Nephron (organoid): Measurements from ENCODE around the gene APEX1.
A peak's percentile ranks its signal among the peaks of the same experiment; 100 is the strongest.

Experiments used
- H3K27ac Mint-ChIP-seq, 3 experiments: 2 replicates each; pipeline ENCODE4 v1.8.0; 2020; ENCODE audit warnings: mixed read lengths in 3 of 3, mild to moderate bottlenecking in 2 of 3, moderate library complexity in 1 of 3
- H3K27me3 Mint-ChIP-seq: 2 replicates; pipeline ENCODE4 v1.8.0; 2021; ENCODE audit warnings: low read depth, mild to moderate bottlenecking, moderate library complexity, mixed read lengths
- H3K36me3 Mint-ChIP-seq: 2 replicates; pipeline ENCODE4 v1.8.0; 2020; ENCODE audit warnings: low read depth, mixed read lengths
- H3K4me1 Mint-ChIP-seq: 2 replicates; pipeline ENCODE4 v1.8.0; 2020; ENCODE audit warnings: mixed read lengths
- H3K4me3 Mint-ChIP-seq, 3 experiments: 2 replicates each; pipeline ENCODE4 v1.8.0; 2020; ENCODE audit warnings: mild to moderate bottlenecking in 3 of 3, mixed read lengths in 3 of 3, moderate library complexity in 2 of 3
- H3K9me3 Mint-ChIP-seq: 2 replicates; pipeline ENCODE4 v1.8.0; 2020; ENCODE audit warnings: mixed read lengths
- CTCF ChIP-seq, 3 experiments: fragments of 200-600 bp; sonication (generic); IDR thresholded peaks; one replicate each; pipeline ENCODE4 v1.5.0; 2021; ENCODE audit warnings: antibody characterized with exemption in 3 of 3; ENCODE audit not compliant: unreplicated experiment in 3 of 3

The APEX1 gene

GRCh38 chr14:20456971-20457370 lies 1.9 kb downstream of the APEX1 start:
- Mint-ChIP-seq H3K27me3 (no peaks in the 10 kb centered on the region), H3K4me3 (no peak overlapping the region), H3K27ac (no peak overlapping the region), H3K9me3 (no peaks in the 10 kb centered on the region), H3K36me3 (peaks cover 28% of the 10 kb centered on the region), H3K4me1 (peaks cover 18% of the 10 kb centered on the region)
- TF ChIP-seq CTCF (IDR thresholded peaks at IDR 0.05; ENCODE audit: unreplicated experiment in 3 of 3) = no peak

- no peaks in the 10 kb centered on the region for H3K27me3 Mint-ChIP-seq
These were observed 3.2 kb downstream of the APEX1 start for GRCh38 chr14:20458031-20458789.

GRCh38 chr14:20460458-20461224 lies 5.6 kb downstream of the APEX1 start:
- peak overlapping the region; percentile 30 to 85 (median 72) for H3K27ac Mint-ChIP-seq
- H3K36me3 Mint-ChIP-seq = peaks cover 22% of the 10 kb centered on the region
- no peaks in the 10 kb centered on the region for H3K9me3 Mint-ChIP-seq
- H3K4me1 Mint-ChIP-seq = peaks cover 18% of the 10 kb centered on the region
- H3K27me3 Mint-ChIP-seq = peaks cover 4% of the 10 kb centered on the region
- TF ChIP-seq CTCF (IDR thresholded peaks at IDR 0.05; ENCODE audit: unreplicated experiment in 3 of 3) = no peak
- peak overlapping the region; percentile 85 to 94 (median 93) for H3K4me3 Mint-ChIP-seq

More at GRCh38 chr14:20458031-20458789, 3.2 kb downstream of the APEX1 start:
- TF ChIP-seq CTCF (IDR thresholded peaks at IDR 0.05; ENCODE audit: unreplicated experiment in 3 of 3) = no peak
- Mint-ChIP-seq H3K36me3 (peaks cover 22% of the 10 kb centered on the region), H3K4me3 (peak overlapping the region; percentile 53 to 94 (median 93)), H3K27ac (no peak overlapping the region), H3K9me3 (no peaks in the 10 kb centered on the region), H3K4me1 (peaks cover 18% of the 10 kb centered on the region)

- TF ChIP-seq CTCF (IDR thresholded peaks at IDR 0.05; ENCODE audit: unreplicated experiment in 3 of 3) = no peak
- H3K27ac Mint-ChIP-seq = peak within 1 kb of the TSS; percentile 73 to 93 (median 88)
These were observed 6.5 kb downstream of the APEX1 start, which contains the start of gene PIP4P1 for GRCh38 chr14:20461225-20462141. TSS of gene PIP4P1 (minus strand) at chr14:20461434. CDS start at chr14:20461325, 109 bp downstream.

GRCh38 chr14:20468764-20469241 lies 13.8 kb downstream of the APEX1 start:
- Mint-ChIP-seq H3K27me3 (peaks cover 15% of the 10 kb centered on the region), H3K4me3 (peak overlapping the region; percentile 90 to 93 (median 93)), H3K4me1 (peaks cover 16% of the 10 kb centered on the region), H3K27ac (peak overlapping the region; percentile 56 to 92 (median 90)), H3K36me3 (no peaks in the 10 kb centered on the region), H3K9me3 (no peaks in the 10 kb centered on the region)
- no peak for TF ChIP-seq CTCF (IDR thresholded peaks at IDR 0.05; ENCODE audit: unreplicated experiment in 3 of 3)

More at GRCh38 chr14:20461225-20462141, 6.5 kb downstream of the APEX1 start, which contains the start of gene PIP4P1:
- Mint-ChIP-seq H3K9me3 (no peaks in the 10 kb centered on the region), H3K27me3 (peaks cover 4% of the 10 kb centered on the region), H3K4me1 (peaks cover 18% of the 10 kb centered on the region), H3K4me3 (peak within 1 kb of the TSS; percentile 85 to 94 (median 93)), H3K36me3 (peaks cover 22% of the 10 kb centered on the region)
